Measurements from ENCODE around the gene RAPGEF5. TPM values are rescaled to one million over a fixed set of nuclear protein-coding genes. Genes with fewer than 3 reads are reported as not detected.

RAPGEF5 gene
- total and polyA plus RNA-seq, 2 experiments from 2014 or later: 0.21 TPM; not detected in 1

- H3K9me3 ChIP-seq (ENCODE audit: low read depth): no peaks in the 10 kb centered on the region
- no peaks in the 10 kb centered on the region for H3K4me1 ChIP-seq (ENCODE audit: low read depth)
- no peak overlapping the region for H3K4me3 ChIP-seq
- no peak for TF ChIP-seq CTCF (IDR thresholded peaks at IDR 0.05; ENCODE audit: low read depth, low read length)
- H3K27ac ChIP-seq: no peak overlapping the region
- no peaks in the 10 kb centered on the region for H3K36me3 ChIP-seq
- no peak for DNase-seq (ENCODE audit: low read depth in 1 of 2, low spot score in 1 of 2)
- no peaks in the 10 kb centered on the region for H3K27me3 ChIP-seq
These were observed 88.0 kb downstream of the RAPGEF5 start for GRCh38 chr7:22268884-22269421.

GRCh38 chr7:22267930-22268615 lies 88.9 kb downstream of the RAPGEF5 start:
- DNase-seq (ENCODE audit: low read depth in 1 of 2, low spot score in 1 of 2): no peak
- no peaks in the 10 kb centered on the region for H3K9me3 ChIP-seq (ENCODE audit: low read depth)

GRCh38 chr7:22262538-22262937 lies 94.4 kb downstream of the RAPGEF5 start:
- no peak overlapping the region for H3K4me3 ChIP-seq
- H3K4me1 ChIP-seq (ENCODE audit: low read depth): no peaks in the 10 kb centered on the region
- no peak for DNase-seq (ENCODE audit: low read depth in 1 of 2, low spot score in 1 of 2)
- TF ChIP-seq CTCF (IDR thresholded peaks at IDR 0.05; ENCODE audit: low read depth, low read length): no peak
- no peaks in the 10 kb centered on the region for H3K27me3 ChIP-seq
- H3K9me3 ChIP-seq (ENCODE audit: low read depth): no peaks in the 10 kb centered on the region
- H3K27ac ChIP-seq: no peak overlapping the region
- H3K36me3 ChIP-seq: no peaks in the 10 kb centered on the region

More at GRCh38 chr7:22267930-22268615, 88.9 kb downstream of the RAPGEF5 start:
- Histone ChIP-seq H3K4me3 (no peak overlapping the region), H3K4me1 (ENCODE audit: low read depth) (no peaks in the 10 kb centered on the region), H3K27ac (no peak overlapping the region), H3K36me3 (no peaks in the 10 kb centered on the region), H3K27me3 (no peaks in the 10 kb centered on the region)
- no peak for TF ChIP-seq CTCF (IDR thresholded peaks at IDR 0.05; ENCODE audit: low read depth, low read length)

- no peak for TF ChIP-seq CTCF (IDR thresholded peaks at IDR 0.05; ENCODE audit: low read depth, low read length)
- Histone ChIP-seq H3K27ac (no peak overlapping the region), H3K27me3 (no peaks in the 10 kb centered on the region), H3K9me3 (ENCODE audit: low read depth) (no peaks in the 10 kb centered on the region), H3K36me3 (no peaks in the 10 kb centered on the region), H3K4me3 (no peak overlapping the region), H3K4me1 (ENCODE audit: low read depth) (peaks cover 5% of the 10 kb centered on the region)
- DNase-seq (ENCODE audit: low read depth in 1 of 2, low spot score in 1 of 2): peak in 1 of 2 donors; percentile 14
These were observed 100.3 kb downstream of the RAPGEF5 start for GRCh38 chr7:22256541-22257096.

GRCh38 chr7:22255834-22256233 lies 101.1 kb downstream of the RAPGEF5 start:
- Histone ChIP-seq H3K27ac (no peak overlapping the region), H3K9me3 (ENCODE audit: low read depth) (no peaks in the 10 kb centered on the region), H3K4me3 (no peak overlapping the region), H3K4me1 (ENCODE audit: low read depth) (peaks cover 5% of the 10 kb centered on the region), H3K36me3 (no peaks in the 10 kb centered on the region), H3K27me3 (no peaks in the 10 kb centered on the region)
- TF ChIP-seq CTCF (IDR thresholded peaks at IDR 0.05; ENCODE audit: low read depth, low read length): no peak
- no peak for DNase-seq (ENCODE audit: low read depth in 1 of 2, low spot score in 1 of 2)

All from cardiac muscle cell (in vitro differentiated cells and primary cell).